ENCODE results near the gene CDC7.
"Not testable (repeated sequence)": the region's sequence is repeated elsewhere in the genome, so short reads cannot be mapped to it uniquely, and the experiment has no call there.

Gene CDC7

DNA sequence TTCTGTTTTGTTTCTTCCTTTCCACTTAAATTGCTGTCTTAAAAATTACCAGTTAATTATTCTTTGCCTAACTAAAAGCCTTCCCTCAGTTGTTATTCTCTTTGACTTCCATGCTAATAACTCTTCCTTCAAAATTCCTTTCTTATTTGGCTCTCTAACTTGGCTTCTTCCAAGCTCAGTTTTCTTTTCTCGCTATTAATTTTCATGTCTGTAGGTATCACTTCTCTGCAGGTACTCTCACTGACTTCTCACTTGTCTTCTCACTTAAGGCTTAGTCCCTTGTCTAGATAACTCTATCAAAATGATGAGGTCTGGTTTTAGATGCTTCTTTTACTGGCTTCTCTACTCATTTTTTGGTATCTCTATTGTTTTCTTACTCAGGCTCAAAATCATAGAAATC, 10.1 kb downstream of the CDC7 start:
- Histone ChIP-seq H3K9ac (ENCODE audit: insufficient read length, low read depth) (no peak overlapping the region), H3K9me3 (ENCODE audit: insufficient read depth, low read length) (no peaks in the 10 kb centered on the region), H3K4me3 (ENCODE audit: insufficient read length, low read depth) (no peak overlapping the region), H3K36me3 (ENCODE audit: insufficient read depth, insufficient read length, low read length) (peaks cover 80% of the 10 kb centered on the region), H3K27me3 (ENCODE audit: insufficient read depth, insufficient read length) (no peaks in the 10 kb centered on the region), H3K4me1 (ENCODE audit: insufficient read depth, insufficient read length) (no peaks in the 10 kb centered on the region)
- no peak for DNase-seq (ENCODE audit: low read depth, low spot score)
- TF ChIP-seq YY1 (IDR thresholded peaks at IDR 0.05; ENCODE audit: insufficient read depth, insufficient read length), result no peak
- TF ChIP-seq ZNF274 (IDR thresholded peaks at IDR 0.05; ENCODE audit: low read depth, low read length), result no peak
- no peak for TF ChIP-seq SUZ12 (IDR thresholded peaks at IDR 0.05; ENCODE audit: extremely low read depth, insufficient read depth, insufficient read length)

DNA sequence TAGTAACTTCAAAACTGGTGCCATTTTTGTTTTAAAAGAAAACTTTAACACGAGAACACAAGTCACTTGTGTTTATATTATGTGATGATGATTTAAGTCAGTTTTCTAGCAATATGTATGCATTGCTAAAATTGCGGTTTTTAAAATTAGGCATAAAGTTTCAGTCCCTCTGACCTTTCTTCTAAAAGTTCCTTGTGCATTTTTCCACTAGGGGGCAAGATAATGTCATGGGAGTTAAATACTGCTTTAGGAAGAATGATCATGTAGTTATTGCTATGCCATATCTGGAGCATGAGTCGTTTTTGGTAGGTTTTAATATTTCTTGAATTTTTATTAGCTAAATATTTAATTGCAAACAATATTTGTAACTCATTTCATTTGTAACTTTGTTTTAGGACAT, 10.7 kb downstream of the CDC7 start:
- Histone ChIP-seq H3K36me3 (ENCODE audit: insufficient read depth, insufficient read length, low read length) (peaks cover 80% of the 10 kb centered on the region), H3K4me1 (ENCODE audit: insufficient read depth, insufficient read length) (no peaks in the 10 kb centered on the region), H3K4me3 (ENCODE audit: insufficient read length, low read depth) (no peak overlapping the region), H3K9ac (ENCODE audit: insufficient read length, low read depth) (no peak overlapping the region), H3K9me3 (ENCODE audit: insufficient read depth, low read length) (no peaks in the 10 kb centered on the region), H3K27me3 (ENCODE audit: insufficient read depth, insufficient read length) (no peaks in the 10 kb centered on the region)
- DNase-seq (ENCODE audit: low read depth, low spot score), result no peak
- no peak for TF ChIP-seq YY1 (IDR thresholded peaks at IDR 0.05; ENCODE audit: insufficient read depth, insufficient read length)
- TF ChIP-seq ZNF274 (IDR thresholded peaks at IDR 0.05; ENCODE audit: low read depth, low read length), result no peak
- no peak for TF ChIP-seq SUZ12 (IDR thresholded peaks at IDR 0.05; ENCODE audit: extremely low read depth, insufficient read depth, insufficient read length)

DNA sequence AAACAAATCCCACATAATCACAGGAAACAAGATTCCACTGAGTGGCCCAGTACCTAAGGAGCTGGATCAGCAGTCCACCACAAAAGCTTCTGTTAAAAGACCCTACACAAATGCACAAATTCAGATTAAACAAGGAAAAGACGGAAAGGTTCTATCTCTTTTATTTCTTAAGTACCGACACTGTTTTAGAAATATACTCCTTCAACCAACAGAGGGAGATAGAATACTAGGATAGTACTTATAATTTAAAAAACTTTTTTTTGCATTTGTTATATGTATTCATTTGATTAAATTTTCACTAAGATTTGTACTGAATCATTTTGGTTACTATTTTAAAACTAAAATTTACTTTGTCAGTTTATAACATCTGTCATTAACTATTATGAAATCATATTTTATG, 12.5 kb downstream of the CDC7 start:
- H3K36me3 ChIP-seq (ENCODE audit: insufficient read depth, insufficient read length, low read length), result peaks cover 86% of the 10 kb centered on the region
- no peaks in the 10 kb centered on the region for H3K9me3 ChIP-seq (ENCODE audit: insufficient read depth, low read length)
- no peak overlapping the region for H3K4me3 ChIP-seq (ENCODE audit: insufficient read length, low read depth)
- H3K9ac ChIP-seq (ENCODE audit: insufficient read length, low read depth), result no peak overlapping the region
- DNase-seq (ENCODE audit: low read depth, low spot score), result no peak
- no peaks in the 10 kb centered on the region for H3K4me1 ChIP-seq (ENCODE audit: insufficient read depth, insufficient read length)
- TF ChIP-seq YY1 (IDR thresholded peaks at IDR 0.05; ENCODE audit: insufficient read depth, insufficient read length), result no peak
- no peak for TF ChIP-seq ZNF274 (IDR thresholded peaks at IDR 0.05; ENCODE audit: low read depth, low read length)
- TF ChIP-seq SUZ12 (IDR thresholded peaks at IDR 0.05; ENCODE audit: extremely low read depth, insufficient read depth, insufficient read length), result no peak
- no peaks in the 10 kb centered on the region for H3K27me3 ChIP-seq (ENCODE audit: insufficient read depth, insufficient read length)

DNA sequence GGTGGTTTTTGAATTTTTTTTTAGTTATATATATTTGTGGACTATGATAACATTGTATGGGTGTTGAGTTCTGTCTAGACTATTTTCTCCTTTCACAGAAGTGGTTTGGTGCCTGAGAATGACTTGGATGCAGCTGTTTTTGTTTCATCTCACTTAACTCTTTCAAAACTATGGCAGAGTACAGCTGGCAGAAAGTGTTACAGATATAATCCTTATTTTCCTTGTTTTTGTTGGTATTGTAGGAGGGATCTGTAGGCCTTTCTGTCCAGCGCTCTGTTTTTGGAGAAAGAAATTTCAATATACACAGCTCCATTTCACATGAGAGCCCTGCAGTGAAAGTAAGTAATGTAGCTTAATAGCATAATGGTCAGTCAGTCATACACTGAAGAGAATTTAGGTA, 13.1 kb downstream of the CDC7 start:
- no peak for TF ChIP-seq YY1 (IDR thresholded peaks at IDR 0.05; ENCODE audit: insufficient read depth, insufficient read length)
- no peak for TF ChIP-seq SUZ12 (IDR thresholded peaks at IDR 0.05; ENCODE audit: extremely low read depth, insufficient read depth, insufficient read length)
- TF ChIP-seq ZNF274 (IDR thresholded peaks at IDR 0.05; ENCODE audit: low read depth, low read length), result no peak
- Histone ChIP-seq H3K9ac (ENCODE audit: insufficient read length, low read depth) (no peak overlapping the region), H3K4me1 (ENCODE audit: insufficient read depth, insufficient read length) (no peaks in the 10 kb centered on the region), H3K27me3 (ENCODE audit: insufficient read depth, insufficient read length) (no peaks in the 10 kb centered on the region), H3K36me3 (ENCODE audit: insufficient read depth, insufficient read length, low read length) (peaks cover 86% of the 10 kb centered on the region), H3K4me3 (ENCODE audit: insufficient read length, low read depth) (no peak overlapping the region), H3K9me3 (ENCODE audit: insufficient read depth, low read length) (no peaks in the 10 kb centered on the region)
- DNase-seq (ENCODE audit: low read depth, low spot score), result no peak

DNA sequence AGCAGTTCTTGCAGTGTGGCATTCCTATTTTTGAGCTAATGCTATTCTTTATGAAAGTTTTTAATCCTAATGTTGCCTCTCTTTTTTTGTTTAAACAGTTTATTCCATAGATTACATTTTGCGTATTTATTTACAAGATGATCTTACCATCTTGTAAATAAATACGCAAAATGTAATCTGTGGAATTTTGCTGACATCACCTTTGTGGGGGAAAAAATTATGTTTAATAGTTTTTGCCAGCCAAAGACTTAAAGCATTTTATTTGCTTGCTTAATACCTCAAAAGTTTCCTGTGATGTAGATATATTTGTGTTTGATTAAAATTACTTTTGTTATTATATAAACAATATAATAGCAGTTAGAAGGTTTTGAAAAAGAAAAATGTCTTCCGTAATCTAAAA, 15.3 kb downstream of the CDC7 start:
- Histone ChIP-seq H3K9me3 (ENCODE audit: insufficient read depth, low read length) (no peaks in the 10 kb centered on the region), H3K9ac (ENCODE audit: insufficient read length, low read depth) (no peak overlapping the region), H3K36me3 (ENCODE audit: insufficient read depth, insufficient read length, low read length) (peaks cover 90% of the 10 kb centered on the region), H3K4me3 (ENCODE audit: insufficient read length, low read depth) (no peak overlapping the region), H3K27me3 (ENCODE audit: insufficient read depth, insufficient read length) (no peaks in the 10 kb centered on the region), H3K4me1 (ENCODE audit: insufficient read depth, insufficient read length) (no peaks in the 10 kb centered on the region)
- TF ChIP-seq YY1 (IDR thresholded peaks at IDR 0.05; ENCODE audit: insufficient read depth, insufficient read length) (no peak), ZNF274 (IDR thresholded peaks at IDR 0.05; ENCODE audit: low read depth, low read length) (no peak), SUZ12 (IDR thresholded peaks at IDR 0.05; ENCODE audit: extremely low read depth, insufficient read depth, insufficient read length) (no peak)
- DNase-seq (ENCODE audit: low read depth, low spot score), result no peak

DNA sequence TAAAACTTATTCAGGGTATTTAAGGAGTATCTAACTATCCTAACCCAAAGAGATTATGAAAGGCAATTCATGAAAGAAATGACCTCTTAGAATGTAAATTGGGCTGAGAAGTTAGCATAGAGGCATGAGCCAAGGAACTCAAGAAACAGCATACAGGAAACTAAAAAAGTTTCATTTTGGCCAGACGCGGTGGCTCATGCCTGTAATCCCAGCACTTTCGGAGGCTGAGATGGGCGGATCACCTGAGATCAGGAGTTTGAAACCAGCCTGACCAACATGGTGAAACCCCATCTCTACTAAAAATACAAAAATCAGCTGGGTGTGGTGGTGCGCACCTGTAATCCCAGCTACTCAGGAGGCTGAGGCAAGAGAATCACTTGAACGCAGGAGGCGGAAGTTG, 16.0 kb downstream of the CDC7 start:
- H3K36me3 ChIP-seq (ENCODE audit: insufficient read depth, insufficient read length, low read length), result peaks cover 89% of the 10 kb centered on the region
- DNase-seq (ENCODE audit: low read depth, low spot score); H3K9ac ChIP-seq (ENCODE audit: insufficient read length, low read depth); H3K4me1 ChIP-seq (ENCODE audit: insufficient read depth, insufficient read length); H3K27me3 ChIP-seq (ENCODE audit: insufficient read depth, insufficient read length); H3K9me3 ChIP-seq (ENCODE audit: insufficient read depth, low read length); H3K4me3 ChIP-seq (ENCODE audit: insufficient read length, low read depth): not testable (repeated sequence)

DNA sequence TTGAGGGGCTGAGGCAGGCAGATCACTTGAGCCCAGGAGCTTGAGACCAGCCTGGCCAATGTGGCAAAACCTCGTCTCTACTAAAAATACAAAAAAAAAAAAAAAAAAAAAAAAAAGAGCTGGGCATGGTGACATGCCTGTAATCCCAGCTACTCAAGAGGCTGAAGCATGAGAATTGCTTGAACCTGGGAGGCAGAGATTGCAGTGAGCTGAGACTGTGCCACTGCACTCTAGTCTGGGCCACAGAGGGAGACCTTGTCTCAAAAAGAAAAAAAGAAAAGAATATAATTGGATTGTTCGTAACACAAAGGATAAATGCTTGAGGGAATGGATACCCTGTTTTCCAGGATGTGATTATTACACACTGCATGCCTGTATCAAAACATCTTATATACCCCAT, 18.5 kb downstream of the CDC7 start:
- H3K27me3 ChIP-seq (ENCODE audit: insufficient read depth, insufficient read length); H3K9me3 ChIP-seq (ENCODE audit: insufficient read depth, low read length); H3K9ac ChIP-seq (ENCODE audit: insufficient read length, low read depth); DNase-seq (ENCODE audit: low read depth, low spot score); H3K4me1 ChIP-seq (ENCODE audit: insufficient read depth, insufficient read length); H3K4me3 ChIP-seq (ENCODE audit: insufficient read length, low read depth): not testable (repeated sequence)
- H3K36me3 ChIP-seq (ENCODE audit: insufficient read depth, insufficient read length, low read length), result peaks cover 78% of the 10 kb centered on the region

DNA sequence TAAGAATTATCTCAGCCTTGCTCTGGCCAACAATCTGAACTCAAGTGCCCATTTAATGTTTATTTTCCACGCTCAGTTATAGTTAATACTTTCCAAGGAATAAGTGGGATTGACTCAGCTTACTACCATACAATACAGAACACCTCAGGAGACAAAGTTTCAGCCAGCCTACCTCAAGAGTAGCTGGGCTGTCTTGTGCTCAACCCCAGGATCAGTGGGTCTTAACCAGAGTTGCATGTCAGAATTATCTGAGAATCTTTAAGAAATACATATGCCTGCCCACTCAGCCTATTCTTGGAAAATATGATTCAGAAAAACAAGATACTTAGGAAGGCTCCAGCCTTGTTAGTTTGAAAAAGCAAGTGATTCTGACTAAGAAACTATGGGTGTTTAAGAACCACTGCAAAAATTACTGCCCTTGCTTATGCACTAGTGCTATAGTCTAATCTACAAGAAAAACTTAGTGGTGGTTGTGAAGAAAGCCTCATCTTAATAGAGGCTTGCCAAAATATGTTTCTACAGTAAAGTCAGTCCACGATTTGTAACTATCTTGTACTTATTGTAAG, 20.4 kb downstream of the CDC7 start:
- DNase-seq (ENCODE audit: low read depth, low spot score), result no peak
- no peak for TF ChIP-seq YY1 (IDR thresholded peaks at IDR 0.05; ENCODE audit: insufficient read depth, insufficient read length)
- TF ChIP-seq ZNF274 (IDR thresholded peaks at IDR 0.05; ENCODE audit: low read depth, low read length), result no peak
- TF ChIP-seq SUZ12 (IDR thresholded peaks at IDR 0.05; ENCODE audit: extremely low read depth, insufficient read depth, insufficient read length), result no peak
- Histone ChIP-seq H3K27me3 (ENCODE audit: insufficient read depth, insufficient read length) (no peaks in the 10 kb centered on the region), H3K9me3 (ENCODE audit: insufficient read depth, low read length) (no peaks in the 10 kb centered on the region), H3K4me1 (ENCODE audit: insufficient read depth, insufficient read length) (no peaks in the 10 kb centered on the region), H3K9ac (ENCODE audit: insufficient read length, low read depth) (no peak overlapping the region), H3K4me3 (ENCODE audit: insufficient read length, low read depth) (no peak overlapping the region), H3K36me3 (ENCODE audit: insufficient read depth, insufficient read length, low read length) (peaks cover 71% of the 10 kb centered on the region)

All from NT2/D1 (cell line).